ENCODE measurements around the gene CMTM4.
"Not testable (repeated sequence)": the region's sequence is repeated elsewhere in the genome, so short reads cannot be mapped to it uniquely, and the experiment has no call there.

The CMTM4 gene

DNA sequence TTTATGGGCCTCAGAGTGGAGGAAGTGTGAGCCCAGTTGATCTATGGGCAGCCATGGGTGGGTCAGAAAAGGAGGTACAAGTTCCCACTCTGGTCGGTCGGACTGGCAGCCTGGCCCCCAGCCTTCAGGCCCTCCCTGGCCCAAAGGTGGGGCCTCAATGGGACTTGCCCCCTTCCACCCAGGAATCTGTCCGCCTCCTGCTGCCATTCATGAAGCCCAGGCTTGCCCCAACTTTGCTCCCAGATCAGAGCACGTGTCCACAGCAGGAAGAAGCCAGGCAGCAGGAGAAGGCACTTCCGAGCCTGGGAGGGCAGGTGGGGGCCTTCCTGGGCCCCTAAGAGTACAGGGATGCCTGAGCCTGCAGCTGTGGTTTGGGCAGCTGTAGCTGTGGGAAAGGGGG, 95.1 kb downstream of the CMTM4 start:
- DNase-seq (ENCODE audit: extremely low spot score) = no peak
- POLR2A ChIA-PET = no interaction called here
- TF ChIP-seq CTCF (IDR thresholded peaks at IDR 0.05; ENCODE audit: control extremely low read depth, extremely low read depth, low read depth, missing control alignments) = no peak
- CTCF ChIA-PET = interaction anchor here (1.3 to 5.7 kb wide), 3 partner anchors 12 to 114 kb away, joined by 3 to 23 read pairs (median 6); no protein-coding TSS in a partner anchor

GRCh38 chr16:66600477-66600876, 96.1 kb downstream of the CMTM4 start:
- DNase-seq (ENCODE audit: extremely low spot score) = no peak
- CTCF ChIA-PET = interaction anchor here (5.7 kb wide), 1 partner anchor 11 kb away, joined by 23 read pairs; no protein-coding TSS in a partner anchor
- POLR2A ChIA-PET = no interaction called here
- TF ChIP-seq CTCF (IDR thresholded peaks at IDR 0.05; ENCODE audit: control extremely low read depth, extremely low read depth, low read depth, missing control alignments) = no peak

- no peak for TF ChIP-seq CTCF (IDR thresholded peaks at IDR 0.05; ENCODE audit: control extremely low read depth, extremely low read depth, low read depth, missing control alignments)
- CTCF ChIA-PET = interaction anchor here (0.7 to 5.7 kb wide), 5 partner anchors 8 to 78 kb away, joined by 3 to 32 read pairs (median 4); no protein-coding TSS in a partner anchor
- DNase-seq (ENCODE audit: extremely low spot score) = no peak
- POLR2A ChIA-PET = no interaction called here
These were observed 96.8 kb downstream of the CMTM4 start for GRCh38 chr16:66599726-66600125.

- ChIA-PET CTCF (interaction anchor here (1.5 to 5.7 kb wide), 4 partner anchors 8 to 254 kb away, joined by 3 to 32 read pairs (median 13); no protein-coding TSS in a partner anchor), POLR2A (no interaction called here)
- TF ChIP-seq CTCF (IDR thresholded peaks at IDR 0.05; ENCODE audit: control extremely low read depth, extremely low read depth, low read depth, missing control alignments) = no peak
- no peak for DNase-seq (ENCODE audit: extremely low spot score)
These were observed 98.4 kb downstream of the CMTM4 start for GRCh38 chr16:66598111-66598510.

DNA sequence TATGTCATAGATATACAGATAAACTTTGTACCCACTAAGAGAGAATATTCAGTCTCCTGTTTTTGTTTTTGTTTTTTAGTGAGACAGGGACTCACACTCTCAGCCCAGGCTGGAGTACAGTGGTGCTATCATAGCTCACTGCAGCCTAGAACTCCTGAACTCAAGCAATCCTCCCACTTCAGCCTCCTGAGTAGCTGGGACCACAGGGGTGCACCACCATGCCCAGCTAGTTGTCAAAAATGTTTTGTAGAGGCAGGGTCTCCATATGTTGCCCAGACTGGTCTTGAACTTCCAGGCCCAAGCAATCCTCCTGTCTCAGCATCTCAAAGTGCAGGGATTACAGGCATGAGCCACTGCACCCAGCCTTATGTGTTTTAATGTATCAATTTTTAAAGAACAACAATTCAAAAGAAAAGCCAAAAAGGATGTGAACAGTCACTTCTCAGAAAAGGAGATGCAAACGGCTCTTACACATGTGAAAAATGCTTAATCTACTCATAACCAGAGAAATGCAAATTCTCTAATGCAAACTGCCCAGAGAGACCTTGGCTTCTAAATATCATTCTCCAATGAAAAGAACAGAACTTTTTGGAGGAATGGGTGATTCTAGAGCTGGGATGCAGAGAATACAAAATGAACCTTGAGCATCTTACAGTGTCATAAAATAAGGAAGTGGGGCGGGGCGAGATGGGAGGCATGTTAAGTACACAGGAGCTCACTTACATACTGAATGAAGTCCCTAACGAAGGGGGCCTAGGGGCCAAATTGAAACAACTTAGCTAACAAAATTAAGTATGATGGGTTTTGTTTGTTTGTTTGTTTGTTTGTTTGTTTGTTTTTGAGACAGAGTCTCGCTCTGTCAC, 99.3 kb downstream of the CMTM4 start:
- ChIA-PET CTCF (interaction anchor here (1.5 to 5.7 kb wide), 5 partner anchors 7 to 283 kb away, joined by 3 to 32 read pairs (median 3); no protein-coding TSS in a partner anchor), POLR2A (no interaction called here)
- TF ChIP-seq CTCF (IDR thresholded peaks at IDR 0.05; ENCODE audit: control extremely low read depth, extremely low read depth, low read depth, missing control alignments) = no peak
- DNase-seq (ENCODE audit: extremely low spot score) = no peak

DNA sequence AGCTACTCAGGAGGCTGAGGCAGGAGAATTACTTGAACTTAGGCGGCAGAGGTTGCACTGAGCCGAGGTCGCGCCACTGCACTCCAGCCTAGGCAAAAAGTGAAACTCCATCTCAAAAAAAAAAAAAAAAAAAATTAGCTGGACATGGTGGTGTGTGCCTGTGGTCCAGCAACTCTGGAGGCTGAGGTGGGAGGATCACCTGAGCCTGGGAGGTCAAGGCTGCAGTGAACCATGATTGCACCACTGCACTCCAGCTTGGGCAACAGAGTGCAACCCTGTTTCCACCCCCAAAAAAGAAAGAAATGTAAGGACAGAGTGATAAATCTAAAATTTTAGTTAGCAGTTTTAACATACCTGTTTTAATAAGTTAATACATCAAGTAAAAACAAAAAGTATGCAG, 100.0 kb downstream of the CMTM4 start:
- ChIA-PET CTCF (interaction anchor here (1.5 to 4.4 kb wide), 4 partner anchors 11 to 282 kb away, joined by 3 to 32 read pairs (median 3); no protein-coding TSS in a partner anchor), POLR2A (interaction anchor here (0.6 kb wide), 1 partner anchor 22 kb away, joined by 3 read pairs; no protein-coding TSS in a partner anchor)
- not testable (repeated sequence) for DNase-seq (ENCODE audit: extremely low spot score)

DNA sequence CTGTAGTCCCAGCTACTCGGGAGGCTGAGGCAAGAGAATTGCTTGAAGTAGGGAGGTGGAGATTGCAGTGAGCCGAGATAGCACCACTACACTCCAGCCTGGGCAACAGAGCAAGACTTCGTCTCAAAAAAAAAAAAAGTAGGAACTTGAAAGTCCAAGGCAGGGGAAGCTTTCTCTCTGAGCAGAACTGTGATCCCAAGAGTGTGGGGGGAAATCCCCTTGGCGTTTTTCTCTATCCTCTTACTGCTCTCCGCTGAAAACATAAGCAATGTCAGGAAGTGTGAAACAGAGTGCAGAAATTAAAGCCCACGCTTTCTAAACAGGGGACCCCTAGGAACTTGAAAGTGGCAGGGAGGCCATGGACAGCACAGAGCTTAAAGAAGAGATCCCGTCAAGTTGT, 101.8 kb downstream of the CMTM4 start:
- TF ChIP-seq CTCF (IDR thresholded peaks at IDR 0.05; ENCODE audit: control extremely low read depth, extremely low read depth, low read depth, missing control alignments) = no peak
- DNase-seq (ENCODE audit: extremely low spot score) = no peak
- CTCF ChIA-PET = interaction anchor here (0.9 to 3.2 kb wide), 9 partner anchors 9 to 236 kb away, joined by 3 to 9 read pairs (median 4); partner anchors contain the start of gene NAE1
- POLR2A ChIA-PET = no interaction called here

Measured in GM10248 (cell line).